ENCODE data around the gene EDC3. TPM values are rescaled to one million over a fixed set of nuclear protein-coding genes. Genes with fewer than 3 reads are reported as not detected.

EDC3 gene
- total and polyA plus RNA-seq, 9 of the 15 experiments (the other 6 are each of a cell fraction or from before 2014, with no cell fraction given), result 11.7 to 63.9 (median 32.8) TPM

- TF ChIP-seq CHD7 (IDR thresholded peaks at IDR 0.05; ENCODE audit: low read depth, low read length), result no peak
- TF ChIP-seq SFPQ (IDR thresholded peaks at IDR 0.05; ENCODE audit: low read depth, low read length), result no peak
- TF ChIP-seq YY1 (IDR thresholded peaks at IDR 0.05; ENCODE audit: borderline replicate concordance in 1 of 3, control insufficient read depth in 1 of 3, extremely low read depth in 1 of 3, insufficient read depth in 3 of 3, insufficient read length in 1 of 3, insufficient replicate concordance in 2 of 3, low read depth in 1 of 3, low read length in 2 of 3), result no peak
- no peak for TF ChIP-seq SNAPC5 (CRISPR knock-in tag; IDR thresholded peaks at IDR 0.05)
- no peak for TF ChIP-seq BRF1 (IDR thresholded peaks at IDR 0.05; ENCODE audit: borderline replicate concordance, extremely low read depth, insufficient read length)
- TF ChIP-seq POLR2B (IDR thresholded peaks at IDR 0.05; ENCODE audit: low read depth, partially characterized antibody), result no peak
- TF ChIP-seq ZNF24 (IDR thresholded peaks at IDR 0.05), result no peak
- TF ChIP-seq XRCC5 (IDR thresholded peaks at IDR 0.05; ENCODE audit: low read depth, low read length), result no peak
- TF ChIP-seq GTF2A2 (tag; IDR thresholded peaks at IDR 0.05), result no peak
- TF ChIP-seq ARHGAP35 (IDR thresholded peaks at IDR 0.05; ENCODE audit: partially characterized antibody), result no peak
- TF ChIP-seq ZNF311 (CRISPR knock-in tag; IDR thresholded peaks at IDR 0.05), result no peak
- TF ChIP-seq CEBPB (tag; IDR thresholded peaks at IDR 0.05), result no peak
- no peak for TF ChIP-seq PRMT5 (CRISPR knock-in tag; IDR thresholded peaks at IDR 0.05)
- no peak for TF ChIP-seq PHF8 (IDR thresholded peaks at IDR 0.05; ENCODE audit: borderline replicate concordance, low read length)
Observed at GRCh38 chr15:74614744-74615507, 80.9 kb downstream of the EDC3 start (continued).

Measured in K562 (cell line).